Left ventricle myocardium inferior (tissue), 1 donor: Measurements from ENCODE around the gene PCDHGB1. TPM values are rescaled to one million over a fixed set of nuclear protein-coding genes. Genes with fewer than 3 reads are reported as not detected.
"Not testable (repeated sequence)": the region's sequence is repeated elsewhere in the genome, so short reads cannot be mapped to it uniquely, and the experiment has no call there.

Experiments
- DNase-seq: peaks from one replicate; pipeline ENCODE4 v3.0.0-alpha.2; 2020
- H3K27ac ChIP-seq: fragments of 200-600 bp; replicated peaks from 2 replicates; pipeline ENCODE4 v1.8.0; 2021
- H3K27me3 ChIP-seq: fragments of 200-600 bp; 2 replicates; pipeline ENCODE4 v1.8.0; 2021; ENCODE audit warnings: low read depth
- H3K36me3 ChIP-seq: fragments of 200-600 bp; 2 replicates; pipeline ENCODE4 v1.8.0; 2021
- H3K4me1 ChIP-seq: fragments of 200-600 bp; 2 replicates; pipeline ENCODE4 v1.8.0; 2021
- H3K4me3 ChIP-seq: fragments of 200-600 bp; 2 replicates; pipeline ENCODE4 v1.8.0; 2021; ENCODE audit warnings: mild to moderate bottlenecking, moderate library complexity
- H3K9me3 ChIP-seq: fragments of 200-600 bp; replicated peaks from 2 replicates; pipeline ENCODE4 v1.8.0; 2021
- intact Hi-C: fragments of 100-400 bp; cut with micrococcal nuclease; formaldehyde crosslinking; loops from one replicate; pipeline ENCODE4 v1.11.0; 2022
- total RNA-seq: library from RNA; stranded (reverse); fragmentation: NEBNext Ultra II Directional; extraction: Animal tissue kit (Norgen Biotek cat#: 25700); gene quantifications from one replicate; pipeline ENCODE4 v1.2.1, GENCODE V29; 2021
- TF ChIP-seq, protein P1 (sequence below): fragments of 200-600 bp; IDR thresholded peaks from 2 replicates; pipeline ENCODE4 v1.8.0; 2021; ENCODE audit warnings: antibody characterized with exemption, mild to moderate bottlenecking, borderline replicate concordance
- donor health status: DM: no; HTN: yes; CAD: no; lungs with severe emphysema.

The PCDHGB1 gene
- total RNA-seq, 1 donor from 2014 or later, result 5.7 TPM

DNA sequence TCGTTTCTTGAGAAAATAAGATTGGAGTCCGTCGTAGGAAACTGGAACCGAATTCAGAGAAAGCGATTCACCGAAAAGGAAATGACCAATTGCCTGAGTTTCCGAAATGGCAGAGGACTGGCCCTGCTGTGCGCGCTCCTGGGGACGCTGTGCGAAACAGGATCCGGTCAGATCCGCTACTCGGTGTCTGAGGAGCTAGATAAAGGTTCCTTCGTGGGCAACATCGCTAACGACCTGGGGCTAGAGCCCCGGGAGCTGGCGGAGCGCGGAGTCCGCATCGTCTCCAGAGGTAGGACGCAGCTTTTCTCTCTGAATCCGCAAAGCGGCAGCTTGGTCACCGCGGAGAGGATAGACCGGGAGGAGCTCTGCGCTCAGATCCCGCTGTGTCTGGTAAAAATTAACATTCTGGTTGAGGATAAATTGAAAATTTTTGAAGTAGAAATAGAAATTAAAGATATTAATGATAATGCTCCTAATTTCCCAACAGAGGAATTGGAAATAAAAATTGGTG is 5.9 kb upstream of the PCDHGB1 start:
- H3K36me3 ChIP-seq, result peaks cover 18% of the 10 kb centered on the region
- H3K4me1 ChIP-seq, result peaks cover 26% of the 10 kb centered on the region
- intact Hi-C loops, result no loop called here
- no peak for DNase-seq
- peak overlapping the region; percentile 65 for H3K4me3 ChIP-seq
- peak overlapping the region; percentile 84 for H3K27ac ChIP-seq
- TF ChIP-seq, protein P1, sequence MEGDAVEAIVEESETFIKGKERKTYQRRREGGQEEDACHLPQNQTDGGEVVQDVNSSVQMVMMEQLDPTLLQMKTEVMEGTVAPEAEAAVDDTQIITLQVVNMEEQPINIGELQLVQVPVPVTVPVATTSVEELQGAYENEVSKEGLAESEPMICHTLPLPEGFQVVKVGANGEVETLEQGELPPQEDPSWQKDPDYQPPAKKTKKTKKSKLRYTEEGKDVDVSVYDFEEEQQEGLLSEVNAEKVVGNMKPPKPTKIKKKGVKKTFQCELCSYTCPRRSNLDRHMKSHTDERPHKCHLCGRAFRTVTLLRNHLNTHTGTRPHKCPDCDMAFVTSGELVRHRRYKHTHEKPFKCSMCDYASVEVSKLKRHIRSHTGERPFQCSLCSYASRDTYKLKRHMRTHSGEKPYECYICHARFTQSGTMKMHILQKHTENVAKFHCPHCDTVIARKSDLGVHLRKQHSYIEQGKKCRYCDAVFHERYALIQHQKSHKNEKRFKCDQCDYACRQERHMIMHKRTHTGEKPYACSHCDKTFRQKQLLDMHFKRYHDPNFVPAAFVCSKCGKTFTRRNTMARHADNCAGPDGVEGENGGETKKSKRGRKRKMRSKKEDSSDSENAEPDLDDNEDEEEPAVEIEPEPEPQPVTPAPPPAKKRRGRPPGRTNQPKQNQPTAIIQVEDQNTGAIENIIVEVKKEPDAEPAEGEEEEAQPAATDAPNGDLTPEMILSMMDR, result no peak
- no peaks in the 10 kb centered on the region for H3K27me3 ChIP-seq
- peaks cover 99% of the 10 kb centered on the region for H3K9me3 ChIP-seq

- Histone ChIP-seq H3K36me3 (peaks cover 18% of the 10 kb centered on the region), H3K27me3 (no peaks in the 10 kb centered on the region), H3K27ac (peak overlapping the region; percentile 17), H3K4me1 (peaks cover 33% of the 10 kb centered on the region), H3K4me3 (peak overlapping the region; percentile 65), H3K9me3 (peaks cover 99% of the 10 kb centered on the region)
- DNase-seq, result no peak
- TF ChIP-seq, protein P1, result peak; percentile 17
- intact Hi-C loops, result no loop called here
Observed at GRCh38 chr5:141345327-141345726, 4.6 kb upstream of the PCDHGB1 start.

GRCh38 chr5:141346017-141346416 is 3.9 kb upstream of the PCDHGB1 start:
- Histone ChIP-seq H3K4me1 (peaks cover 39% of the 10 kb centered on the region), H3K36me3 (peaks cover 18% of the 10 kb centered on the region), H3K4me3 (peak overlapping the region; percentile 65), H3K9me3 (peaks cover 99% of the 10 kb centered on the region)
- DNase-seq, H3K27me3 ChIP-seq, H3K27ac ChIP-seq, intact Hi-C loops: not testable (repeated sequence)

- Histone ChIP-seq H3K9me3 (peaks cover 98% of the 10 kb centered on the region), H3K27ac (no peak overlapping the region), H3K36me3 (peaks cover 27% of the 10 kb centered on the region), H3K4me1 (peaks cover 61% of the 10 kb centered on the region), H3K4me3 (no peak overlapping the region), H3K27me3 (no peaks in the 10 kb centered on the region)
- DNase-seq, result no peak
- intact Hi-C loops, result no loop called here
- TF ChIP-seq, protein P1, result no peak
Observed at GRCh38 chr5:141351591-141351990, 1.7 kb downstream of the PCDHGB1 start.

DNA sequence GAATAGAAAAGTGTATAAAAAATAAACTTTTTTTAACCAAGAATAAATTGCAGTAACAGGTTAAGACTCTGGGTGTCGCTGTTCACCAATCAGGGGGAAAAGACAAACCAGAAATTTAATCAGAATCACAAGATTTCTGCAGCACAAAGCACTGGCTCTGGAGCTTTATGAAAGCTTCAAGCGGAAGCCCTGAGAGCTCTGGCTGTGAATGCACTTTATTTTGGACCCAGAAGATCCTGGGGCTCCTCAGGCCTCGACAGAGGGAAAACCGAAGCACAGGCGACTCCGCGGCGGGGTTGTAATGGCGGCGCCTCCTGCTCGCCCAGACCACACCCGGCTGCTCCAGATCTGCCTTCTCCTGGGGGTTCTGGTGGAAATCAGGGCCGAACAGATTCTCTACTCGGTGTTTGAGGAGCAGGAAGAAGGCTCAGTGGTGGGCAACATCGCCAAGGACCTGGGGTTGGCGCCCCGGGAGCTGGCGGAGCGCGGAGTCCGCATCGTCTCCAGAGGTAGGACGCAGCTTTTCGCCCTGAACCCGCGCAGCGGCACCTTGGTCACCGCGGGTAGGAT is 5.1 kb downstream of the PCDHGB1 start, which contains the start of gene PCDHGA4:
TSS of gene PCDHGA4 (plus strand) at position 122 of the 570 bp plus-strand sequence. CDS start at position 209, 87 bp downstream.
- peaks cover 98% of the 10 kb centered on the region for H3K9me3 ChIP-seq
- TF ChIP-seq, protein P1, result peak; percentile 61

GRCh38 chr5:141355641-141356040 is 5.7 kb downstream of the PCDHGB1 start:
- DNase-seq, result no peak
- intact Hi-C loops, result no loop called here
- H3K36me3 ChIP-seq, result peaks cover 21% of the 10 kb centered on the region
- no peaks in the 10 kb centered on the region for H3K27me3 ChIP-seq
- no peak overlapping the region for H3K27ac ChIP-seq
- TF ChIP-seq, protein P1, result no peak
- H3K4me1 ChIP-seq, result peaks cover 58% of the 10 kb centered on the region
- H3K9me3 ChIP-seq, result peaks cover 98% of the 10 kb centered on the region
- H3K4me3 ChIP-seq, result peak overlapping the region; percentile 54

More for the DNA sequence above, 5.1 kb downstream of the PCDHGB1 start, which contains the start of gene PCDHGA4:
- peak within 1 kb of the TSS; percentile 54 for H3K4me3 ChIP-seq
- H3K36me3 ChIP-seq, result peaks cover 21% of the 10 kb centered on the region
- DNase-seq, result no peak
- intact Hi-C loops, result no loop called here
- H3K27ac ChIP-seq, result peak within 1 kb of the TSS; percentile 21
- peaks cover 58% of the 10 kb centered on the region for H3K4me1 ChIP-seq
- H3K27me3 ChIP-seq, result no peaks in the 10 kb centered on the region
